ENCODE data around the gene INTS4.

- no peak for TF ChIP-seq POLR2A (IDR thresholded peaks at IDR 0.05)
- TF ChIP-seq CTCF (IDR thresholded peaks at IDR 0.05), result no peak
Measured at GRCh38 chr11:77990981-77991380, 3.5 kb downstream of the INTS4 start.
